H1 (cell line): ENCODE measurements around the gene GMEB1. TPM values are rescaled to one million over a fixed set of nuclear protein-coding genes. Genes with fewer than 3 reads are reported as not detected.
A peak's percentile ranks its signal among the peaks of the same experiment; 100 is the strongest.

Experiments used
- CTCF ChIA-PET: fragments of 300-600 bp; sonication (Branson Sonifier 250); formaldehyde crosslinking; loops from one replicate; lab custom pipeline; 2021; ENCODE audit not compliant: partially characterized antibody; lab: Charles Lee
- POLR2A ChIA-PET: fragments of 300-600 bp; sonication (Branson Sonifier 250); formaldehyde crosslinking; loops from one replicate; lab custom pipeline; 2021; ENCODE audit warnings: inconsistent platforms; ENCODE audit not compliant: partially characterized antibody; lab: Charles Lee
- DNase-seq, 2 experiments: peaks; one replicate each; pipeline versions ENCODE4 v3.0.0 to v3.0.0-alpha.2; 2010 to 2022; ENCODE audit warnings: low spot score in 2 of 2, low read depth in 1 of 2, mixed read lengths in 1 of 2
- FAIRE-seq: peaks from 2 replicates; lab custom pipeline; 2011; peaks lifted over from hg19 to GRCh38; lab: Jason Lieb, UNC
- H2AFZ ChIP-seq: 2 replicates; pipeline ENCODE4 v1.8.1; 2012; ENCODE audit warnings: low read length, inconsistent platforms
- H2AK5ac ChIP-seq: 2 replicates; pipeline ENCODE4 v1.6.1; 2013; ENCODE audit warnings: low read depth, low read length
- H2BK120ac ChIP-seq: replicated peaks from 2 replicates; pipeline ENCODE3; 2013; ENCODE audit warnings: low read depth, low read length, inconsistent platforms
- H2BK12ac ChIP-seq: 2 replicates; pipeline ENCODE4 v1.6.1; 2013; ENCODE audit warnings: low read depth, low read length
- H2BK15ac ChIP-seq: 2 replicates; pipeline ENCODE4 v1.6.1; 2013; ENCODE audit warnings: low read length
- H2BK20ac ChIP-seq: 2 replicates; pipeline ENCODE4 v1.6.1; 2013; ENCODE audit warnings: low read length
- H2BK5ac ChIP-seq: 2 replicates; pipeline ENCODE4 v1.6.1; 2013; ENCODE audit warnings: low read depth, low read length
- H3K14ac ChIP-seq: 2 replicates; pipeline ENCODE4 v1.6.1; 2013; ENCODE audit warnings: inconsistent platforms; ENCODE audit not compliant: insufficient read length
- H3K18ac ChIP-seq: 2 replicates; pipeline ENCODE4 v1.6.1; 2013; ENCODE audit warnings: low read length; ENCODE audit errors: extremely low read depth
- H3K23ac ChIP-seq: 2 replicates; pipeline ENCODE4 v1.6.1; 2013; ENCODE audit warnings: inconsistent platforms; ENCODE audit not compliant: insufficient read length
- H3K23me2 ChIP-seq: 2 replicates; pipeline ENCODE4 v1.6.1; 2013; ENCODE audit warnings: low read depth, low read length
- H3K27ac ChIP-seq: 2 replicates; pipeline ENCODE4 v1.6.1; 2011; ENCODE audit warnings: low read depth, low read length, inconsistent platforms
- H3K27me3 ChIP-seq, 4 experiments: replicated peaks in 1 of 4; 1 replicate in 1 of 4; 2 replicates in 3 of 4; pipeline versions ENCODE4 v1.6.1 to v1.8.1; 2011 to 2013; ENCODE audit warnings: low read length in 3 of 4, mild to moderate bottlenecking in 3 of 4, inconsistent platforms in 2 of 4, mixed read lengths in 2 of 4, moderate library complexity in 1 of 4; ENCODE audit not compliant: control insufficient read depth in 3 of 4, insufficient read depth in 3 of 4; ENCODE audit errors: extremely low read depth in 1 of 4
- H3K36me3 ChIP-seq, 4 experiments: 2 replicates each; pipeline versions ENCODE4 v1.6.1 to v1.8.1; 2011 to 2013; ENCODE audit warnings: mild to moderate bottlenecking in 4 of 4, low read length in 3 of 4, moderate library complexity in 2 of 4, control low read depth in 1 of 4, inconsistent platforms in 1 of 4; ENCODE audit not compliant: insufficient read depth in 4 of 4, control insufficient read depth in 2 of 4
- H3K4ac ChIP-seq: replicated peaks from 2 replicates; pipeline ENCODE3; 2013; ENCODE audit warnings: low read length, low read depth, mixed read lengths, inconsistent platforms; ENCODE audit not compliant: insufficient read length
- H3K4me1 ChIP-seq, 4 experiments: replicated peaks in 1 of 4; 1 replicate in 1 of 4; 2 replicates in 3 of 4; pipeline versions ENCODE4 v1.6.1 to v1.8.1; 2011 to 2013; ENCODE audit warnings: low read length in 3 of 4, inconsistent platforms in 2 of 4, mixed read lengths in 1 of 4; ENCODE audit not compliant: insufficient read depth in 4 of 4, control insufficient read depth in 3 of 4
- H3K4me2 ChIP-seq, 2 experiments: 2 replicates each; pipeline versions ENCODE4 v1.6.1 to v1.8.1; 2011 to 2013; ENCODE audit warnings: low read depth in 2 of 2, low read length in 2 of 2, control low read depth in 1 of 2, inconsistent platforms in 1 of 2, mild to moderate bottlenecking in 1 of 2; ENCODE audit not compliant: insufficient read depth in 1 of 2
- H3K4me3 ChIP-seq, 4 experiments: fragments of 200-600, 300-600 bp in 1 of 4; sonication (generic), shearing (Covaris generic), sonication (Bioruptor Twin) in 1 of 4; 2 replicates each; pipeline versions ENCODE4 v1.5.1 to v1.8.1; 2011 to 2016; ENCODE audit warnings: low read length in 4 of 4, low read depth in 3 of 4, control low read depth in 2 of 4, inconsistent platforms in 2 of 4, mild to moderate bottlenecking in 2 of 4, mixed read lengths in 1 of 4, moderate library complexity in 1 of 4; ENCODE audit not compliant: insufficient read depth in 2 of 4; ENCODE audit errors: extremely low read depth in 1 of 4
- H3K56ac ChIP-seq: replicated peaks from 2 replicates; pipeline ENCODE3; 2013; ENCODE audit warnings: low read depth, mild to moderate bottlenecking, mixed read lengths, low read length, inconsistent platforms; ENCODE audit not compliant: insufficient read length
- H3K79me1 ChIP-seq: 2 replicates; pipeline ENCODE4 v1.6.1; 2013; ENCODE audit warnings: low read depth, low read length, control low read depth
- H3K79me2 ChIP-seq, 2 experiments: 2 replicates each; pipeline versions ENCODE4 v1.6.1 to v1.8.1; 2012 to 2013; ENCODE audit warnings: low read length in 2 of 2, mild to moderate bottlenecking in 2 of 2, inconsistent platforms in 1 of 2; ENCODE audit not compliant: insufficient read depth in 2 of 2, control insufficient read depth in 1 of 2
- H3K9ac ChIP-seq, 4 experiments: replicated peaks in 1 of 4; 1 replicate in 1 of 4; 2 replicates in 3 of 4; pipeline versions ENCODE4 v1.6.1 to v1.8.1; 2011 to 2013; ENCODE audit warnings: low read depth in 3 of 4, low read length in 3 of 4, control low read depth in 2 of 4, mild to moderate bottlenecking in 2 of 4, moderate library complexity in 2 of 4, inconsistent platforms in 1 of 4; ENCODE audit errors: extremely low read depth in 1 of 4
- H3K9me3 ChIP-seq, 2 experiments: 2 replicates each; pipeline versions ENCODE4 v1.6.1 to v1.8.1; 2012 to 2013; ENCODE audit warnings: mild to moderate bottlenecking in 2 of 2, moderate library complexity in 2 of 2, control low read depth in 1 of 2, inconsistent platforms in 1 of 2, low read depth in 1 of 2, low read length in 1 of 2, mixed read lengths in 1 of 2; ENCODE audit not compliant: insufficient read depth in 2 of 2
- H4K20me1 ChIP-seq, 2 experiments: replicated peaks in 1 of 2; 2 replicates each; pipeline versions ENCODE3 to v1.8.1; 2011 to 2013; ENCODE audit warnings: inconsistent platforms in 2 of 2, low read length in 2 of 2, mild to moderate bottlenecking in 1 of 2; ENCODE audit not compliant: insufficient read depth in 2 of 2, control insufficient read depth in 1 of 2
- H4K5ac ChIP-seq: 2 replicates; pipeline ENCODE4 v1.6.1; 2013; ENCODE audit warnings: low read length, low read depth, mixed read lengths, inconsistent platforms; ENCODE audit not compliant: insufficient read length
- H4K8ac ChIP-seq: 2 replicates; pipeline ENCODE4 v1.8.0; 2013; ENCODE audit warnings: mild to moderate bottlenecking, moderate library complexity, low read length, inconsistent platforms; ENCODE audit not compliant: insufficient read depth; ENCODE audit errors: extremely low read depth
- H4K91ac ChIP-seq: replicated peaks from 2 replicates; pipeline ENCODE3; 2013; ENCODE audit warnings: low read length, mixed read lengths, inconsistent platforms; ENCODE audit not compliant: insufficient read length
- ASH2L ChIP-seq: fragments of 200-600, 300-600 bp; sonication (generic); IDR thresholded peaks from one replicate; pipeline ENCODE4 v1.7.1; 2017; ENCODE audit warnings: low read length
- ATF2 ChIP-seq: IDR thresholded peaks from 2 replicates; pipeline ENCODE4 v1.6.1; 2012; ENCODE audit warnings: low read length, inconsistent platforms
- GABPA ChIP-seq: IDR thresholded peaks from 2 replicates; pipeline ENCODE4 v1.6.1; 2011; ENCODE audit warnings: mild to moderate bottlenecking, low read length, moderate library complexity, borderline replicate concordance; ENCODE audit not compliant: insufficient read depth
- KDM1A ChIP-seq: fragments of 200-600, 300-600 bp; sonication (generic); IDR thresholded peaks from 2 replicates; pipeline ENCODE4 v1.7.1; 2016; ENCODE audit warnings: mild to moderate bottlenecking, low read length, borderline replicate concordance
- PHF8 ChIP-seq: fragments of 200-600 bp; sonication (generic); conservative IDR thresholded peaks from 2 replicates; pipeline ENCODE4 v1.7.1; 2012; ENCODE audit warnings: low read depth, mild to moderate bottlenecking, inconsistent platforms, low read length, moderate library complexity
- POLR2AphosphoS5 ChIP-seq: IDR thresholded peaks from 2 replicates; pipeline ENCODE4 v1.6.1; 2011; ENCODE audit warnings: low read depth, low read length
- SIN3A ChIP-seq, 2 experiments: IDR thresholded peaks in 1 of 2; conservative IDR thresholded peaks in 1 of 2; 2 replicates each; pipeline ENCODE4 v1.6.1; 2011 to 2012; ENCODE audit warnings: low read length in 2 of 2, improper control_type of control experiment in 1 of 2, low read depth in 1 of 2, mild to moderate bottlenecking in 1 of 2
- TEAD4 ChIP-seq: IDR thresholded peaks from 2 replicates; pipeline ENCODE4 v1.6.1; 2012; ENCODE audit warnings: low read depth, low read length, inconsistent platforms, mixed read lengths
- YY1 ChIP-seq: IDR thresholded peaks from 2 replicates; pipeline ENCODE4 v1.6.1; 2011; ENCODE audit warnings: low read depth, mild to moderate bottlenecking, low read length
- WGBS, 2 experiments: shearing (Covaris generic) in 1 of 2; methylation state at CpG; one replicate each; pipeline versions ENCODE4 v1.1.6 to v1.1.7; 2013 to 2015; ENCODE audit warnings: low lambda C conversion rate in 2 of 2, mixed read lengths in 2 of 2, inconsistent platforms in 1 of 2, low coverage in 1 of 2, missing lambda C conversion rate in 1 of 2; ENCODE audit not compliant: insufficient replicate concordance in 2 of 2, insufficient coverage in 1 of 2, insufficient read length in 1 of 2; ENCODE audit errors: extremely low coverage in 1 of 2, missing lambda C conversion rate in 1 of 2; 5-methylcytosine and 5-hydroxymethylcytosine counted together
- polyA plus RNA-seq, 7 experiments: library from polyadenylated mRNA; depleted of rRNA in 3 of 7; stranded (reverse) in 5 of 7; unstranded in 2 of 7; fragments of >200 nt in 5 of 7; fragments of 200-250 nt in 2 of 7; gene quantifications; 1 replicate in 5 of 7; 2 replicates in 1 of 7; 4 replicates in 1 of 7; pipeline versions ENCODE4 v1.2.1 to v1.2.3, GENCODE V29; 2011 to 2013; ENCODE audit warnings: missing spikeins in 2 of 7, mixed read lengths in 2 of 7
- total RNA-seq: library from RNA; stranded (reverse); fragmentation: NEBNext Ultra II Directional; extraction: Animal tissue kit (Norgen Biotek cat#: 25700); gene quantifications from 2 replicates; pipeline ENCODE4 v1.2.1, GENCODE V29; 2021

Gene GMEB1
- total and polyA plus RNA-seq, 2 of the 8 experiments (the other 6 are each of a cell fraction or from before 2014, with no cell fraction given): 13.3 to 26.2 TPM

GRCh38 chr1:28642847-28643635, 25.5 kb upstream of the GMEB1 start, which contains the start of gene TAF12:
Gene TAF12 (minus strand): TSS chr1:28643067. CDS start chr1:28622081, 20,986 bp downstream.
- peak within 1 kb of the TSS; percentile 84 for H3K27ac ChIP-seq
- peaks cover 0 to 7% of the 10 kb centered on the region in 2 experiments; a peak in 2 of 4 replicates for H3K79me2 ChIP-seq
- no peak within 1 kb of the TSS for H3K14ac ChIP-seq
- H4K20me1 ChIP-seq: no peaks in the 10 kb centered on the region
- H3K23me2 ChIP-seq: peaks cover 6% of the 10 kb centered on the region
- H3K9me3 ChIP-seq: no peaks in the 10 kb centered on the region
- no peak within 1 kb of the TSS for H3K23ac ChIP-seq
- H2BK5ac ChIP-seq: peak within 1 kb of the TSS; percentile 83
- H2BK12ac ChIP-seq: peak within 1 kb of the TSS; percentile 77
- no peaks in the 10 kb centered on the region for H3K36me3 ChIP-seq
- H4K5ac ChIP-seq: peak within 1 kb of the TSS; percentile 95
- DNase-seq (peak; percentile 87 to 92), FAIRE-seq (no peak)
- H3K4me2 ChIP-seq: peak within 1 kb of the TSS; percentile 67 to 90
- H3K18ac ChIP-seq: peak within 1 kb of the TSS; percentile 97
- peak within 1 kb of the TSS; percentile 87 for H2AFZ ChIP-seq
- H3K27me3 ChIP-seq: no peaks in the 10 kb centered on the region
- ChIA-PET CTCF (interaction anchor here (0.8 to 5.1 kb wide), 7 partner anchors 9 to 234 kb away, joined by 3 to 31 read pairs (median 4); partner anchors contain the start of gene YTHDF2), POLR2A (interaction anchor here (0.7 to 9.3 kb wide), 27 partner anchors 11 to 274 kb away, joined by 3 to 132 read pairs (median 4); partner anchors contain the start of genes GMEB1, PHACTR4, RCC1 and YTHDF2)
- peak within 1 kb of the TSS; percentile 52 for H3K56ac ChIP-seq
- H2BK15ac ChIP-seq: peak within 1 kb of the TSS; percentile 53; the same call in 1 of the 2 replicates
- peak within 1 kb of the TSS; percentile 98 for H2BK120ac ChIP-seq
- H3K4me3 ChIP-seq: peak within 1 kb of the TSS; percentile 73 to 95 (median 86)
- H3K79me1 ChIP-seq: no peaks in the 10 kb centered on the region
- peak within 1 kb of the TSS; percentile 75; the same call in 1 of the 2 replicates for H2BK20ac ChIP-seq
- WGBS, 2 experiments: 8% methylated on average over 47 of the region's 49 CpGs; no CpG with 5 or more reads in 1 of the 2 experiments
- peaks cover 0 to 5% (median 4%) of the 10 kb centered on the region in 4 experiments; a peak in 3 of 7 replicates for H3K4me1 ChIP-seq
- no peak within 1 kb of the TSS for H2AK5ac ChIP-seq
- peak within 1 kb of the TSS; percentile 83 to 91 (median 88) for H3K9ac ChIP-seq
- H4K91ac ChIP-seq: peak within 1 kb of the TSS; percentile 99
- peak within 1 kb of the TSS; percentile 99 for H3K4ac ChIP-seq
- peak within 1 kb of the TSS; percentile 91; the same call in 1 of the 2 replicates for H4K8ac ChIP-seq
- TF ChIP-seq TEAD4 (no peak), POLR2AphosphoS5 (peak; percentile 88), PHF8 (peak; percentile 96), YY1 (peak; percentile 90), GABPA (peak; percentile 96), SIN3A (conservative IDR thresholded peaks at IDR 0.05 in 1 of 2, IDR thresholded peaks at IDR 0.05 in 1 of 2; ENCODE audit: low read depth in 1 of 2, low read length in 2 of 2) (peak; percentile 25 to 77; a peak in 1 of 4 replicates), KDM1A (no peak), ATF2 (0 out of 2 replicates have a peak, but pooled peaks have one; percentile 48), ASH2L (peak; percentile 88)
